GM19043 (cell line): ENCODE measurements around the gene PAX5.

ENCODE experiments used
- ATAC-seq: cut with Tn5 transposase; IDR thresholded peaks from one replicate; pipeline ENCODE4 v1.9.1; 2021; ENCODE audit warnings: low read depth; ENCODE audit not compliant: unreplicated experiment

Gene PAX5

GRCh38 chr9:36842560-36843530 is 191.2 kb downstream of the PAX5 start:
- ATAC-seq, result no peak

GRCh38 chr9:36840898-36841536 is 193.1 kb downstream of the PAX5 start:
- ATAC-seq, result no peak

GRCh38 chr9:36839131-36839885 is 194.8 kb downstream of the PAX5 start:
- ATAC-seq, result no peak

DNA sequence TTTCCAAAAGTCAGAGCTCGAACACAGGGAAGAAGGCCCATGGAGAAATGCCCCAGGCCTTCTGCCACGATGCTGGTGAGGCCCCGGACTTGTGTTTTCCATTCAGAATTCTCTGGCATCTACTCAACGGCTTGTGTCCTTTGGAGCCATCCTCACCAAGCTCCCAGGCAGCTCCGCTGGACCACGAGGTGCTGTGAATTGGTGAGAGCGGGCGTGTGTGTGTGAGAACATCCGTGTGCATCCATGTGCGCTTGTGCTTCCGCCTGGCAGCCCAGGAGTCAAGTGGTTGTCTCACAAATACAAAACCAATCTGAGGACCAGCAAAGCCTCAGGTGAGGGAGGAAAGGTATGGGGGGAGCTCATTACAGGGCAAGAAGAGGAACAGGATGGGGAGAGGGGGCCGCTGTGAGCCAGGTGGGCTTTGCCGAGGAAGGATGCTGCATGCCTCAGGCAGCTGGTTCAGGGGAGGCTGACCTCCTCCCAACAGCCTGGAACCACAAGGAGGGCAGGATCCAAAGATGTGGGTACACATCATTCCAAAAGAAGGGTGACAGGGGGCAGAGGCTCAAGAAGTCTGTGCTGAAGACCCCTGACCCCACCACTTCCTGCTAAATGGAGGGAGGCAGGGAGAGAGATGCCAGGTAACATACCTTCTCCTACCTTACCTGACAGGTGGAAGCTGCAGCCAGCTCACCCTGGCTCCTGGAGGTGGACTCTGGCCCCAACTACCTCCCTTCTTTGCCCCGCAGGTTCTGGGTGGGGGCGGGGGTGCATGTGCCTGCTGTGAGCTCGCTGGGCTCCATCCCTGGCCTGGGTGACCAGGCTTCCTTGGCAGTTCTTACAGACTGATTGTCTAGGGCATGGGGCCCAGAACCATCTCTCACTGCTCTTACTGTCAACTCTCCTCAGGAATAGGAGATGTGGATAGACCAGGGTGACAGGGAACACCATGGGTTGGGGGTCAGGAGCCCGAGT is 196.3 kb downstream of the PAX5 start:
- ATAC-seq, result no peak

DNA sequence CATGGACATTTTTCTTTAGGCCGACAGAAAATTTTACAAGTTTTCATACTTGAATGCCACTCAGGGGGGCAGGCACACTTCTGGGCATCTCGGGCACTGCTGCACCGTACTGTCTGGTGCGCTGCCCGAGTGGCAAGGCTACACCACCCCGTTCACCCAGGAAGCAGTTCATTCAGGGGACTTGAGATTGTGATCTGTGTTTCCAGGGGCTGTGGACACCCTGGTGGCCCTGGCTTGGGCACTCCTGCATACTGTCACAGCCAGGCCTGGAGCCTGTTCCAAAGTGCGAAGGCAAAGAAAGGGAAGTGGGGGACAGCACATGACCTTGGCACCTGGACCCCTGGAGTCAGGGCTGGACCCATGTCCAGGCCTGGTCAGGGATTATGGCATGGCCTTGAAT is 197.6 kb downstream of the PAX5 start:
- no peak for ATAC-seq

GRCh38 chr9:36835271-36835996 is 198.6 kb downstream of the PAX5 start:
- no peak for ATAC-seq

DNA sequence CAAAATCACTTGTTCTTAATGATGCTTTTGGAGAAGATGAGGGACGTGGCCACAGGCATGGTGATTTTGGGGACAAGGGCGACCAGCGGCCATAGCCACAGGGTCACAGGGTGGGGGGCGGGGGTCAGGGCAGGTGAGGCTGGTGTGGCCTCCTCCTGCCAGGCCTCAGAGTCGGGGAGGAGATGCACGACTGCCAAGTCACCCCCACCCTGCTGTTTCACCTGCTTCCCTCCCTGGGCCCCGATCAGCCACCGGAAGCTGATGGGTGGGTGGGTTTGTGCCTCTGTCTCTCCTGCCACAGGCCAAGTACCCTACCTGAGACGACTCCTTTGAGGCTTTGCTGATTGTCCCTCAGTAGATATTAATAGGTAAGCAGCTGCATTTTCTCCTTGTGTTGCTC is 199.3 kb downstream of the PAX5 start:
- ATAC-seq, result no peak

- no peak for ATAC-seq
These were observed 200.1 kb downstream of the PAX5 start for GRCh38 chr9:36833954-36834353.

GRCh38 chr9:36832164-36832795 is 201.8 kb downstream of the PAX5 start:
- ATAC-seq, result no peak

GRCh38 chr9:36831381-36832161 is 202.5 kb downstream of the PAX5 start:
- no peak for ATAC-seq

DNA sequence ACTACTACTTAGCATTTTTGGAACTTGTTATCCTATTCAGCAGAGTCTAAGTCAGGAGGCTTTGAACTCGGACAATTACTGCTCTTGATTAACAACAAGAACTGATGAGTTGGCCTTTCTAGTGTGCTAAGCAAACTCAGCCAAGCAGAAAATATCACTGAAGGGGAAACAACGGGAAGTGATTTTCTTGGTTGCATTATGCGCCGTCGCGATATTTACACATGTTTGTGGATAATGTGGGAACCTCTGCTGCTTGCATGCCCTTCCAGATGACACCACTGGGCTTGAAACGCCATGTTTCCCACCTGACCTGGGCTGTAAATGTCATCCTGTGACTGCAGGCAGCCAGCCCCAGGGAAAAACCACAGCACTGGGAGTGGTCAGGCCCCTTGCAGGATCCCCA is 205.5 kb downstream of the PAX5 start:
- ATAC-seq, result no peak

DNA sequence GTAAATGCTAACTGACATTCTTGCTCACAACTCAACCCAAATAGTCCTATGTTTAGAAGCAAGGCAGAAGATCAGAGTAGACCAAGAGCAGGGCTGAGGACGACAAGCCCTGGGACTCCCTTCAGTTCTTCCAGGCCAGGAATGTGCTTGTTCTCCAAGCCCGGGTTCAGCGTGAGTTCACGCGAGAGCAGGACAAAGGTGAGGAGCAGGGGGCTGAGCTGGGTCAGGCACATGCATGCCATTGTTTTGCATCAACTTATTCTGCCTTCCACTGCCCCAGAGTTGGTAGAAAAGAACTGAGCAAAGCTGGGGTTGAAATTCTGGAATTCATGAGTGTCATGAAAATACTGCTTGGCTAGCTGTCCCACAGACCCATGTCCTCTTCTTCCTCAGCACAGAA is 206.5 kb downstream of the PAX5 start:
- no peak for ATAC-seq

DNA sequence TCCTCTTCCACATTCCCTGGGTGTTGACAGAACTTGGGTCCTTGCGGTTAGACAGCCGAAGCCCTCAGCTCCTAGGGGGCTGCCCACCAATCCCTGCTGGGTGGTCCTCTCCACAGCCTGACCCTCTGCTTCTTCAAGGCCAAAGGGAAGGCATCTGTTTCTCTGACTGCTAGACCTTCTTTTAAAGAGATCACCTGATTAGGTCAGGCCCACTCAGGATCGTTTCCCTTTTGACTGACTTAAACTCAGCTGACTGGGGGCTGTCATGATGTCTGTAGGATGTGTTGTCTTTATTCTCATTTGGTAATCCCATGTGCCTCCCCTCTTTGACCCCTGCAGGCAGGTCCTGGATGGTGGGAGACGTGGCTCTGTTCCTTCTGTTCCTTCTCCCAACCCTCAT is 207.5 kb downstream of the PAX5 start:
- ATAC-seq, result no peak

GRCh38 chr9:36825179-36825578 is 208.9 kb downstream of the PAX5 start:
- ATAC-seq, result no peak

DNA sequence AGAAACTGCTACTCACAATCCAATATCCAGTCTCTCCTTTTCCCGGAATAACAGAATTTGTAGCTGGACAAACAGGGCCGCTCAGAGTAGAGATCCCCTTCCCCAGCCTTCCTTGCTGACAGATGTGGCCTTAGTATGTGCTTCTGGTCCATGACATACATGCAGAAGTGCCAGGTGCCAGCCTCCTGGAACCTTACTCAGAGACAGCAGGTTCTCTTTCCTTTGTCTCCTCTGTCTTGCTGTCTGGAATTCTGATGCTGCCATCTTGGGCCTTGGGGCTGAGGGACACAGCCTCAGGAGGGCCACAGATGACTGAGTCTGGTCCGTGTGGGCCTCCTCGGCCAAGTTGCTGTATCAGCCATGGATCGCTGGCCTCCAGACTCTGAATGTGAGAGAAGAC is 210.1 kb downstream of the PAX5 start:
- no peak for ATAC-seq

DNA sequence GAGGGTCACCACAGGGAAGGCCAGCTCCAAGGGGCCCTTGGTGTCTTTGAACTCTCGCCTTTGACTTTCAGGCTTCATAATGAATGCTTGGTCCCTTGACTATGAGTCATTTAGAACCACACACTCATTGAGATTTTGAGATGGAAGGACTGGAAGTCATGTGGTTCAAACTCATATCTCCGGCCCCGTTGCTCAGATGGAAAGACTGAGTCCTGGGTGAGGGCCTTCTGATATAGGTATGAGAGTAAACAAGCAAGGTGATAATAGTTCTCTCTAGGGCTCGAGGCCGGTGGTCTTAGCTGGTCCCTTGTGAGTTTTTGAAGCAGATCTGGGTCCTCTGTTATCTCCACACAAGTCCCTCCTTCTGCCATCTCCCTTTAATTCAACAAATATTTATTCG is 210.6 kb downstream of the PAX5 start:
- no peak for ATAC-seq

DNA sequence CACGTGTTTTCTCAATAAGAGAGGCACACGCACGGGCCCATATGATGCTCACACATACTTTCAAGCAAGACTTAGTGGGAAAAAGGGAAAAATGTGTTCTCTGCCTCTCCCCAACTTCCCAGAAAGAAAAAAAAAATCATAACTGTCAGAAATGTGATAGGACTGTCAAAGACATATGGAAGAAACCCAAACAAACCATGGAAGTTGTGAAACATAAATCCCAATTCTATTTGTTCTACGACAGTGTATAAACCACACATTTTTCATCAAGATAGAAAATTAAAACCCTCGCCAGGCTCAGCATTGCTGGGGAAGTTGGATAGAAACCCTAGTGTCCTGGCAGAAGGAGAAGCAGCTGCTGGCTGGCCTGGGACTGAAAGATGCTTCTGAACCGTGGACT is 211.9 kb downstream of the PAX5 start:
- no peak for ATAC-seq

DNA sequence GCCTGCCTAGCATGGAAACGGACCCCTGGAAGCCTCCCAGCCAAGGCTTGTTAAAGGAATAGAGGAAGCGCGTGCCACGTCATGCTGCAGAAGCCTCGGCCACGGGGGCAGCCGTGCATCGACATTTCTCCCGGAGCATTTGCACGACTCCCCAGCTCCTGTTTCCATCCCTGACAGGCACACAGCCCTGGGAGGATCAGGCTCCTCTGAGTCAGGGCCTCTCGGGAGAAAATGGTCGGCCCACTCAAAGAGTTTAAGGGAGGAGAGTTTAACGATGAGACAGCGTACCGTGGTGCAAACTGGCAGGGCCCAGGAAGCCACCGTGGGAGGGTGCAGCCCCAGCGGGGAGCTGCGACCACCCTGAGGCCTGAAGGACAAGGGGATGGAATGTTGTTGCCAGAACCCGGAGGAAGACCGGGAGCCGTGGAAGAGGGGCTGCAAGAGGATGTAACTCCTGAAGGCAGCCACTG is 213.6 kb downstream of the PAX5 start:
- no peak for ATAC-seq
